ENCODE measurements around the gene TTLL5. TPM values are rescaled to one million over a fixed set of nuclear protein-coding genes. Genes with fewer than 3 reads are reported as not detected.
A peak's percentile ranks its signal among the peaks of the same experiment; 100 is the strongest.

TTLL5 gene
- total and polyA plus RNA-seq, 9 of the 15 experiments (the other 6 are each of a cell fraction or from before 2014, with no cell fraction given), result 4.1 to 18.9 (median 12.6) TPM

GRCh38 chr14:75933712-75934296 is 272.8 kb downstream of the TTLL5 start:
- Histone ChIP-seq H3K4me3 (no peak overlapping the region), H3K27me3 (ENCODE audit: control insufficient read depth in 2 of 2, insufficient read depth in 2 of 2, low read length in 2 of 2) (no peaks in the 10 kb centered on the region), H3K27ac (ENCODE audit: extremely low read depth, low read depth, low read length) (peak overlapping the region; percentile 88), H3K4me2 (ENCODE audit: insufficient read depth, low read length) (peak overlapping the region; percentile 53), H3K4me1 (replicated peaks in 1 of 2; ENCODE audit: control insufficient read depth in 2 of 2, insufficient read depth in 2 of 2, low read length in 2 of 2) (peaks cover 11 to 38% of the 10 kb centered on the region in 2 experiments; a peak in 4 of 5 replicates), H2AFZ (ENCODE audit: low read depth, low read length) (peak overlapping the region; percentile 87), H3K9me3 (replicated peaks; ENCODE audit: control insufficient read depth, insufficient read depth, low read depth, low read length) (no peaks in the 10 kb centered on the region), H3K79me2 (ENCODE audit: control insufficient read depth, insufficient read depth, low read length) (no peaks in the 10 kb centered on the region), H3K9me1 (ENCODE audit: control insufficient read depth, insufficient read depth, low read length) (no peaks in the 10 kb centered on the region), H3K36me3 (ENCODE audit: control insufficient read depth, insufficient read depth, low read length) (no peaks in the 10 kb centered on the region; the same call in 2 of the 3 replicates), H3K9ac (ENCODE audit: insufficient read depth in 1 of 2, low read depth in 2 of 2, low read length in 2 of 2) (peak overlapping the region; percentile 42 to 62; a peak in 3 of 4 replicates), H4K20me1 (replicated peaks; ENCODE audit: control insufficient read depth, insufficient read depth, low read length) (no peaks in the 10 kb centered on the region)
- intact Hi-C loops (cut with micrococcal nuclease) (no loop called here), in situ Hi-C loops (cut with MboI) (no loop called here)
- DNase-seq (ENCODE audit: extremely low read depth in 1 of 4, low spot score in 3 of 4) (peak in 3 of 4 experiments; percentile 22 to 45 (median 31)), ATAC-seq (peak; percentile 71), FAIRE-seq (peak; percentile 11)
- ChIA-PET CTCF (ENCODE audit: low intra/inter-chr PET ratio) (no interaction called here), POLR2A (interaction anchor here (0.5 kb wide), 1 partner anchor 122 kb away, joined by 3 read pairs; no protein-coding TSS in a partner anchor)
- BruUV-seq (replicated peaks), result no TSS peak
- WGBS (ENCODE audit: insufficient coverage, low coverage, missing lambda C conversion rate), result 20% methylated on average over 2 of the region's 2 CpGs
- TF ChIP-seq ZNF644 (tag; IDR thresholded peaks at IDR 0.05; ENCODE audit: low read depth) (0 out of 2 replicates have a peak, but pooled peaks have one; percentile 47), ZNF668 (CRISPR knock-in tag; IDR thresholded peaks at IDR 0.05) (0 out of 2 replicates have a peak, but pooled peaks have one; percentile 42), ELF4 (CRISPR knock-in tag; IDR thresholded peaks at IDR 0.05) (0 out of 2 replicates have a peak, but pooled peaks have one; percentile 18), PTBP1 (IDR thresholded peaks at IDR 0.05; ENCODE audit: low read depth, low read length) (no peak), ZFX (CRISPR knock-in tag; IDR thresholded peaks at IDR 0.05) (peak; percentile 13; the same call in 1 of the 2 replicates), TEAD4 (IDR thresholded peaks at IDR 0.05; ENCODE audit: low read length) (peak; percentile 33; the same call in 1 of the 2 replicates), TEAD4 (CRISPR knock-in tag; IDR thresholded peaks at IDR 0.05; ENCODE audit: borderline replicate concordance) (no peak), PTRF (tag; IDR thresholded peaks at IDR 0.05) (peak; percentile 71; the same call in 1 of the 2 replicates), ZNF165 (CRISPR knock-in tag; IDR thresholded peaks at IDR 0.05; ENCODE audit: borderline replicate concordance) (0 out of 2 replicates have a peak, but pooled peaks have one; percentile 37), DMBX1 (CRISPR knock-in tag; IDR thresholded peaks at IDR 0.05; ENCODE audit: borderline replicate concordance) (peak; percentile 89), PHB (CRISPR knock-in tag; IDR thresholded peaks at IDR 0.05) (no peak), NCOR1 (IDR thresholded peaks at IDR 0.05) (peak; percentile 26; the same call in 1 of the 2 replicates), ZNF311 (CRISPR knock-in tag; IDR thresholded peaks at IDR 0.05) (peak; percentile 75; the same call in 1 of the 2 replicates), ZNF41 (CRISPR knock-in tag; conservative IDR thresholded peaks at IDR 0.05) (0 out of 2 replicates have a peak, but pooled peaks have one; percentile 13), ZBTB17 (CRISPR knock-in tag; IDR thresholded peaks at IDR 0.05) (peak; percentile 78; the same call in 1 of the 2 replicates), CBFA2T2 (conservative IDR thresholded peaks at IDR 0.05) (0 out of 2 replicates have a peak, but pooled peaks have one; percentile 5)
- TF ChIP-seq, protein P1, sequence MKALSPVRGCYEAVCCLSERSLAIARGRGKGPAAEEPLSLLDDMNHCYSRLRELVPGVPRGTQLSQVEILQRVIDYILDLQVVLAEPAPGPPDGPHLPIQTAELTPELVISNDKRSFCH (CRISPR knock-in tag; IDR thresholded peaks at IDR 0.05), result no peak
- TF ChIP-seq, protein P1 (tag; IDR thresholded peaks at IDR 0.05), result peak; percentile 96
- TF ChIP-seq, protein P2, sequence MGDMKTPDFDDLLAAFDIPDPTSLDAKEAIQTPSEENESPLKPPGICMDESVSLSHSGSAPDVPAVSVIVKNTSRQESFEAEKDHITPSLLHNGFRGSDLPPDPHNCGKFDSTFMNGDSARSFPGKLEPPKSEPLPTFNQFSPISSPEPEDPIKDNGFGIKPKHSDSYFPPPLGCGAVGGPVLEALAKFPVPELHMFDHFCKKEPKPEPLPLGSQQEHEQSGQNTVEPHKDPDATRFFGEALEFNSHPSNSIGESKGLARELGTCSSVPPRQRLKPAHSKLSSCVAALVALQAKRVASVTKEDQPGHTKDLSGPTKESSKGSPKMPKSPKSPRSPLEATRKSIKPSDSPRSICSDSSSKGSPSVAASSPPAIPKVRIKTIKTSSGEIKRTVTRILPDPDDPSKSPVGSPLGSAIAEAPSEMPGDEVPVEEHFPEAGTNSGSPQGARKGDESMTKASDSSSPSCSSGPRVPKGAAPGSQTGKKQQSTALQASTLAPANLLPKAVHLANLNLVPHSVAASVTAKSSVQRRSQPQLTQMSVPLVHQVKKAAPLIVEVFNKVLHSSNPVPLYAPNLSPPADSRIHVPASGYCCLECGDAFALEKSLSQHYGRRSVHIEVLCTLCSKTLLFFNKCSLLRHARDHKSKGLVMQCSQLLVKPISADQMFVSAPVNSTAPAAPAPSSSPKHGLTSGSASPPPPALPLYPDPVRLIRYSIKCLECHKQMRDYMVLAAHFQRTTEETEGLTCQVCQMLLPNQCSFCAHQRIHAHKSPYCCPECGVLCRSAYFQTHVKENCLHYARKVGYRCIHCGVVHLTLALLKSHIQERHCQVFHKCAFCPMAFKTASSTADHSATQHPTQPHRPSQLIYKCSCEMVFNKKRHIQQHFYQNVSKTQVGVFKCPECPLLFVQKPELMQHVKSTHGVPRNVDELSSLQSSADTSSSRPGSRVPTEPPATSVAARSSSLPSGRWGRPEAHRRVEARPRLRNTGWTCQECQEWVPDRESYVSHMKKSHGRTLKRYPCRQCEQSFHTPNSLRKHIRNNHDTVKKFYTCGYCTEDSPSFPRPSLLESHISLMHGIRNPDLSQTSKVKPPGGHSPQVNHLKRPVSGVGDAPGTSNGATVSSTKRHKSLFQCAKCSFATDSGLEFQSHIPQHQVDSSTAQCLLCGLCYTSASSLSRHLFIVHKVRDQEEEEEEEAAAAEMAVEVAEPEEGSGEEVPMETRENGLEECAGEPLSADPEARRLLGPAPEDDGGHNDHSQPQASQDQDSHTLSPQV (IDR thresholded peaks at IDR 0.05), result peak; percentile 87
